HL-60 (cell line): ENCODE measurements around the gene EFEMP2.

ENCODE experiments used
- DNase-seq, 2 experiments: peaks; one replicate each; pipeline ENCODE4 v3.0.0-alpha.2; 2010 to 2020; ENCODE audit warnings: low read depth in 1 of 2, low spot score in 1 of 2
- H3K27ac ChIP-seq: fragments of 250-450 bp; sonication (Bioruptor Pico); replicated peaks from 2 replicates; pipeline ENCODE4 v1.5.1; 2020; ENCODE audit warnings: mild to moderate bottlenecking, moderate library complexity
- H3K27me3 ChIP-seq: fragments of 250-450 bp; sonication (Bioruptor Pico); 2 replicates; pipeline ENCODE4 v1.5.1; 2021; ENCODE audit warnings: mild to moderate bottlenecking, moderate library complexity; ENCODE audit not compliant: insufficient read depth, poor library complexity, severe bottlenecking
- H3K4me3 ChIP-seq: replicated peaks from 2 replicates; pipeline ENCODE4 v1.5.1; 2011; ENCODE audit warnings: mild to moderate bottlenecking, control low read depth, low read length; ENCODE audit not compliant: insufficient read depth
- CTCF ChIP-seq: IDR thresholded peaks from one replicate; pipeline ENCODE4 v1.5.1; 2011; ENCODE audit warnings: low read length, control low read depth, inconsistent platforms; ENCODE audit not compliant: insufficient read depth
- GABPA ChIP-seq: IDR thresholded peaks from 2 replicates; pipeline ENCODE4 v1.6.1; 2012; ENCODE audit warnings: low read depth
- POLR2AphosphoS5 ChIP-seq: IDR thresholded peaks from 2 replicates; pipeline ENCODE4 v1.6.1; 2012; ENCODE audit warnings: low read depth
- REST ChIP-seq: IDR thresholded peaks from 2 replicates; pipeline ENCODE4 v1.6.1; 2012; ENCODE audit warnings: low read depth; ENCODE audit not compliant: insufficient replicate concordance
- SPI1 ChIP-seq: IDR thresholded peaks from 2 replicates; pipeline ENCODE4 v1.6.1; 2012; ENCODE audit warnings: low read depth, mild to moderate bottlenecking, borderline replicate concordance

The EFEMP2 gene

GRCh38 chr11:65851811-65852507, 20.6 kb downstream of the EFEMP2 start:
- H3K27ac ChIP-seq = no peak overlapping the region
- no peak for DNase-seq
- no peaks in the 10 kb centered on the region for H3K27me3 ChIP-seq
- TF ChIP-seq GABPA = no peak
- no peak for TF ChIP-seq REST
- no peak for TF ChIP-seq CTCF
- no peak; the same call in 1 of the 2 replicates for TF ChIP-seq POLR2AphosphoS5
- no peak for TF ChIP-seq SPI1
- no peak overlapping the region for H3K4me3 ChIP-seq

- Histone ChIP-seq H3K4me3 (no peak overlapping the region), H3K27me3 (no peaks in the 10 kb centered on the region), H3K27ac (no peak overlapping the region)
- peak in 1 of 2 experiments; percentile 53 for DNase-seq
- TF ChIP-seq CTCF (peak; percentile 72), POLR2AphosphoS5 (peak; percentile 30; the same call in 1 of the 2 replicates), REST (no peak), SPI1 (no peak)
Observed at GRCh38 chr11:65851083-65851579, 21.5 kb downstream of the EFEMP2 start.

GRCh38 chr11:65850217-65851082, 22.1 kb downstream of the EFEMP2 start:
- TF ChIP-seq GABPA = no peak
- no peak for TF ChIP-seq REST
- no peak for TF ChIP-seq SPI1
- Histone ChIP-seq H3K4me3 (no peak overlapping the region), H3K27me3 (no peaks in the 10 kb centered on the region), H3K27ac (no peak overlapping the region)
- DNase-seq = no peak
